IMR-90 (cell line): ENCODE measurements around the gene FAM234B. TPM values are rescaled to one million over a fixed set of nuclear protein-coding genes. Genes with fewer than 3 reads are reported as not detected.

Experiments
- ATAC-seq: fragments of 200-7000 bp; cut with Tn5 transposase; 2 replicates; pipeline ENCODE4 v1.9.1; 2020; ENCODE audit warnings: low read depth, mild to moderate bottlenecking, moderate library complexity
- BruUV-seq: library from RNA; stranded (reverse); fragments of 400-500 nt; replicated peaks from 2 replicates; lab custom pipeline; 2021; lab: Mats Ljungman, UMichigan
- CTCF ChIA-PET: fragments of 300-600 bp; formaldehyde crosslinking; extraction: SDS; loops from one replicate; lab custom pipeline; 2021; ENCODE audit warnings: antibody characterized with exemption; lab: Yijun Ruan, JAX
- POLR2A ChIA-PET: fragments of 300-600 bp; sonication (Branson Sonifier 250); formaldehyde crosslinking; loops from one replicate; lab custom pipeline; 2022; ENCODE audit warnings: antibody characterized with exemption; ENCODE audit not compliant: unreplicated experiment; lab: Charles Lee
- DNase-seq: peaks from one replicate; pipeline ENCODE4 v3.0.0; 2013
- H2AFZ ChIP-seq: replicated peaks from 2 replicates; pipeline ENCODE3; 2013; ENCODE audit warnings: low read length, mild to moderate bottlenecking; ENCODE audit not compliant: poor library complexity
- H2AK5ac ChIP-seq: 2 replicates; pipeline ENCODE4 v1.6.1; 2013; ENCODE audit warnings: low read depth, low read length, inconsistent platforms
- H2AK9ac ChIP-seq: replicated peaks from 2 replicates; pipeline ENCODE3; 2013; ENCODE audit warnings: mild to moderate bottlenecking, low read depth, low read length, moderate library complexity; ENCODE audit not compliant: poor library complexity
- H2BK120ac ChIP-seq: 2 replicates; pipeline ENCODE4 v1.6.1; 2013; ENCODE audit warnings: low read depth, low read length, inconsistent platforms
- H2BK15ac ChIP-seq: 3 replicates; pipeline ENCODE4 v1.6.1; 2013; ENCODE audit warnings: low read depth, low read length, inconsistent platforms
- H2BK20ac ChIP-seq: 2 replicates; pipeline ENCODE4 v1.6.1; 2013; ENCODE audit warnings: low read depth, mild to moderate bottlenecking, inconsistent platforms, low read length, moderate library complexity
- H2BK5ac ChIP-seq: 2 replicates; pipeline ENCODE4 v1.6.1; 2013; ENCODE audit warnings: mild to moderate bottlenecking, low read depth, low read length, inconsistent platforms; ENCODE audit not compliant: poor library complexity, severe bottlenecking
- H3K14ac ChIP-seq: replicated peaks from 2 replicates; pipeline ENCODE4 v1.6.1; 2013; ENCODE audit warnings: low read depth, low read length, inconsistent platforms
- H3K18ac ChIP-seq: 2 replicates; pipeline ENCODE4 v1.6.1; 2013; ENCODE audit warnings: low read depth, low read length, control low read depth
- H3K23ac ChIP-seq: 2 replicates; pipeline ENCODE4 v1.6.1; 2013; ENCODE audit warnings: low read depth, low read length, inconsistent platforms
- H3K27ac ChIP-seq: 2 replicates; pipeline ENCODE4 v1.5.1; 2013; ENCODE audit warnings: mild to moderate bottlenecking, control low read depth, low read length; ENCODE audit not compliant: insufficient read depth
- H3K27me3 ChIP-seq: 2 replicates; pipeline ENCODE4 v1.6.1; 2013; ENCODE audit warnings: low read length; ENCODE audit not compliant: control insufficient read depth, insufficient read depth
- H3K36me3 ChIP-seq: 2 replicates; pipeline ENCODE4 v1.6.1; 2013; ENCODE audit warnings: low read length, mixed read lengths; ENCODE audit not compliant: control insufficient read depth, insufficient read depth
- H3K4ac ChIP-seq: 2 replicates; pipeline ENCODE4 v1.6.1; 2013; ENCODE audit warnings: low read depth, low read length, inconsistent platforms
- H3K4me1 ChIP-seq: 2 replicates; pipeline ENCODE4 v1.6.1; 2013; ENCODE audit warnings: low read length, mixed read lengths; ENCODE audit not compliant: control insufficient read depth, insufficient read depth
- H3K4me2 ChIP-seq: 2 replicates; pipeline ENCODE4 v1.6.1; 2013; ENCODE audit warnings: low read depth, mild to moderate bottlenecking, control low read depth, low read length, moderate library complexity
- H3K4me3 ChIP-seq: 2 replicates; pipeline ENCODE4 v1.5.1; 2013; ENCODE audit warnings: low read depth, mild to moderate bottlenecking, control low read depth, low read length, moderate library complexity; ENCODE audit not compliant: insufficient read depth
- H3K56ac ChIP-seq: 2 replicates; pipeline ENCODE4 v1.6.1; 2013; ENCODE audit warnings: low read length, inconsistent platforms; ENCODE audit not compliant: insufficient read depth; ENCODE audit errors: extremely low read depth
- H3K79me1 ChIP-seq, 2 experiments: 2 replicates each; pipeline ENCODE4 v1.6.1; 2013; ENCODE audit warnings: low read length in 2 of 2, inconsistent platforms in 1 of 2, low read depth in 1 of 2
- H3K9ac ChIP-seq: 2 replicates; pipeline ENCODE4 v1.6.1; 2013; ENCODE audit warnings: low read depth, low read length, control low read depth
- H3K9me1 ChIP-seq: 2 replicates; pipeline ENCODE4 v1.6.1; 2013; ENCODE audit warnings: low read length, inconsistent platforms; ENCODE audit not compliant: insufficient read depth
- H3K9me3 ChIP-seq: 2 replicates; pipeline ENCODE4 v1.6.1; 2013; ENCODE audit warnings: low read length; ENCODE audit not compliant: control insufficient read depth, insufficient read depth
- H4K20me1 ChIP-seq: 2 replicates; pipeline ENCODE4 v1.6.1; 2013; ENCODE audit warnings: low read length, inconsistent platforms; ENCODE audit not compliant: insufficient read depth
- H4K5ac ChIP-seq: 2 replicates; pipeline ENCODE4 v1.6.1; 2013; ENCODE audit warnings: mild to moderate bottlenecking, low read depth, low read length, control low read depth
- H4K8ac ChIP-seq, 2 experiments: 2 replicates each; pipeline ENCODE4 v1.6.1; 2013; ENCODE audit warnings: low read depth in 2 of 2, low read length in 2 of 2, control low read depth in 1 of 2, inconsistent platforms in 1 of 2
- H4K91ac ChIP-seq: 2 replicates; pipeline ENCODE4 v1.6.1; 2013; ENCODE audit warnings: low read depth, low read length, inconsistent platforms; ENCODE audit not compliant: insufficient read depth
- BHLHE40 ChIP-seq: fragments of 150-350 bp; IDR thresholded peaks from 2 replicates; pipeline ENCODE4 v1.6.1; 2016; ENCODE audit warnings: mild to moderate bottlenecking, low read depth, low read length
- CEBPB ChIP-seq: IDR thresholded peaks from 2 replicates; pipeline ENCODE4 v1.6.1; 2012; ENCODE audit warnings: low read depth, low read length, improper control_type of control experiment
- CHD1 ChIP-seq: IDR thresholded peaks from 2 replicates; pipeline ENCODE4 v1.6.1; 2012; ENCODE audit warnings: low read depth, low read length, improper control_type of control experiment
- CTCF ChIP-seq: conservative IDR thresholded peaks from 2 replicates; pipeline ENCODE4 v1.5.1; 2012; ENCODE audit warnings: mild to moderate bottlenecking, low read depth, low read length, improper control_type of control experiment
- ELK1 ChIP-seq: fragments of 150-350 bp; IDR thresholded peaks from 2 replicates; pipeline ENCODE4 v1.6.1; 2016; ENCODE audit warnings: low read depth, mild to moderate bottlenecking, low read length, moderate library complexity, borderline replicate concordance
- FOS ChIP-seq: fragments of 150-350 bp; IDR thresholded peaks from 2 replicates; pipeline ENCODE4 v1.6.1; 2016; ENCODE audit warnings: low read depth, low read length
- MAZ ChIP-seq: IDR thresholded peaks from 2 replicates; pipeline ENCODE4 v1.6.1; 2012; ENCODE audit warnings: low read depth, mild to moderate bottlenecking, low read length, improper control_type of control experiment, moderate library complexity, borderline replicate concordance
- MXI1 ChIP-seq: IDR thresholded peaks from 2 replicates; pipeline ENCODE4 v1.6.1; 2012; ENCODE audit warnings: low read depth, mild to moderate bottlenecking, low read length, moderate library complexity, borderline replicate concordance
- NFE2L2 ChIP-seq: fragments of 150-350 bp; IDR thresholded peaks from 2 replicates; pipeline ENCODE4 v1.6.1; 2016; ENCODE audit warnings: low read depth, mild to moderate bottlenecking, low read length
- RAD21 ChIP-seq: IDR thresholded peaks from 2 replicates; pipeline ENCODE4 v1.6.1; 2012; ENCODE audit warnings: low read length, improper control_type of control experiment
- RCOR1 ChIP-seq: IDR thresholded peaks from 2 replicates; pipeline ENCODE4 v1.6.1; 2012; ENCODE audit warnings: mild to moderate bottlenecking, low read length, improper control_type of control experiment; ENCODE audit not compliant: insufficient replicate concordance
- RFX5 ChIP-seq: IDR thresholded peaks from 2 replicates; pipeline ENCODE4 v1.8.0; 2012; ENCODE audit warnings: low read depth, mild to moderate bottlenecking, low read length, moderate library complexity
- SMC3 ChIP-seq: fragments of 150-350 bp; IDR thresholded peaks from 2 replicates; pipeline ENCODE4 v1.6.1; 2016; ENCODE audit warnings: low read depth, mild to moderate bottlenecking, antibody characterized with exemption, low read length, moderate library complexity
- USF2 ChIP-seq: fragments of 150-350 bp; IDR thresholded peaks from 2 replicates; pipeline ENCODE4 v1.6.1; 2017; ENCODE audit warnings: mild to moderate bottlenecking, antibody characterized with exemption, low read length, low read depth
- WGBS, 2 experiments: methylation state at CpG; one replicate each; pipeline versions ENCODE4 v1.1.5 to v1.1.7; 2013; ENCODE audit warnings: missing lambda C conversion rate in 2 of 2; ENCODE audit not compliant: insufficient read length in 1 of 2; ENCODE audit errors: extremely low coverage in 2 of 2; 5-methylcytosine and 5-hydroxymethylcytosine counted together
- dilution Hi-C: fragments of 300-500 bp; cut with HindIII; formaldehyde crosslinking; loops from one replicate; pipeline ENCODE4 v1.14.3; 2018; ENCODE audit warnings: low sequenced_read_pairs; ENCODE audit not compliant: unreplicated experiment
- in situ Hi-C: fragments of 300-500 bp; cut with MboI; formaldehyde crosslinking; loops from 3 replicates; pipeline ENCODE4 v1.14.3; 2019; ENCODE audit warnings: low sequenced_read_pairs, inconsistent platforms, mixed read lengths
- intact Hi-C: fragments of 100-400 bp; cut with micrococcal nuclease; formaldehyde crosslinking; loops from 2 replicates; pipeline ENCODE4 v1.10.0; 2022
- polyA plus RNA-seq, 3 experiments: library from polyadenylated mRNA; depleted of rRNA; stranded (reverse); fragments of >200 nt; gene quantifications; 2 replicates each; pipeline ENCODE4 v1.2.3, GENCODE V29; 2012; ENCODE audit warnings: low replicate concordance in 1 of 3
- total RNA-seq: library from RNA; depleted of rRNA; stranded (reverse); fragments of >200 nt; gene quantifications from 2 replicates; pipeline ENCODE4 v1.2.3, GENCODE V29; 2012

FAM234B gene
- total and polyA plus RNA-seq, 2 of the 4 experiments (the other 2 are of a cell fraction): 3.6 to 8.6 TPM

- no peak overlapping the region for H3K27ac ChIP-seq
- no peaks in the 10 kb centered on the region for H3K27me3 ChIP-seq
- no peak overlapping the region for H2BK5ac ChIP-seq
- H3K23ac ChIP-seq: no peak overlapping the region
- in situ Hi-C loops: no loop called here
- no peak overlapping the region for H2BK20ac ChIP-seq
- H4K91ac ChIP-seq: no peak overlapping the region
- BruUV-seq: no TSS peak
- peaks cover 2% of the 10 kb centered on the region; the same call in 1 of the 2 replicates for H3K9me1 ChIP-seq
- peak overlapping the region; percentile 32; the same call in 1 of the 2 replicates for H2AK5ac ChIP-seq
- H4K8ac ChIP-seq: peak overlapping the region in 1 of 2 experiments; percentile 22; a peak in 1 of 4 replicates
- TF ChIP-seq NFE2L2 (no peak), RAD21 (no peak), RFX5 (no peak), MAZ (no peak), CEBPB (no peak), ELK1 (no peak), MXI1 (no peak), USF2 (no peak), RCOR1 (no peak), FOS (no peak), SMC3 (no peak), BHLHE40 (no peak), CTCF (no peak), CHD1 (no peak)
- 0 out of 3 replicates have a peak overlapping the region, but pooled peaks have one; percentile 9 for H2BK15ac ChIP-seq
- peak overlapping the region; percentile 52 for H2AFZ ChIP-seq
- H3K36me3 ChIP-seq: no peaks in the 10 kb centered on the region
- POLR2A ChIA-PET: no interaction called here
- peak overlapping the region; percentile 29; the same call in 1 of the 2 replicates for H3K4me2 ChIP-seq
- no peaks in the 10 kb centered on the region for H3K79me1 ChIP-seq
- no peaks in the 10 kb centered on the region for H4K20me1 ChIP-seq
- no peak overlapping the region for H3K14ac ChIP-seq
- ATAC-seq (no peak), DNase-seq (no peak)
- H3K4me3 ChIP-seq: no peak overlapping the region
- H3K4ac ChIP-seq: peak overlapping the region; percentile 28; the same call in 1 of the 2 replicates
- H2AK9ac ChIP-seq: no peak overlapping the region
- peaks cover 12% of the 10 kb centered on the region for H3K4me1 ChIP-seq
- H2BK120ac ChIP-seq: 0 out of 2 replicates have a peak overlapping the region, but pooled peaks have one; percentile 16
- CTCF ChIA-PET: no interaction called here
- peak overlapping the region; percentile 46; the same call in 1 of the 2 replicates for H3K9ac ChIP-seq
- H4K5ac ChIP-seq: no peak overlapping the region
- intact Hi-C loops: no loop called here
- H3K56ac ChIP-seq: no peak overlapping the region
- dilution Hi-C loops: no loop called here
- H3K9me3 ChIP-seq: no peaks in the 10 kb centered on the region
- no CpG with 5 or more reads among the region's 3 CpGs for WGBS, 2 experiments
- no peak overlapping the region for H3K18ac ChIP-seq
These were observed 86.8 kb downstream of the FAM234B start for GRCh38 chr12:13130981-13131380.
